Measurements from ENCODE around the gene TST. TPM values are rescaled to one million over a fixed set of nuclear protein-coding genes. Genes with fewer than 3 reads are reported as not detected.

TST gene
- total and polyA plus RNA-seq, 7 donors: 18.4 to 46.9 (median 24.1) TPM

DNA sequence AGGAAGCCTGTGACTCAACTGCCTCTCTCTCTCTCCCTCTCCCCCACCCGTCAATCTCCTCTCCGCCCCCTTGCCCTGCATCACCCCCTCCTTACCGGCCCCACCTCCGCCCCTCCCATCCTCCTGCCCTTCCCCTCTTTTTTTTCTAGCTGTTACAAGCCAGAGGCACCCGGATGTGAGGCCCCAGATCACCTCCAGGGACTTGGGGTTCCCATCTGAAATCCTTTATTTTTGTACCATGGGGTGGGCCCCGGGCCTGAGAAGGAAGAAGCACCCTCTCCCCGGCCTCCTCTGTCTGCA is 43.1 kb upstream of the TST start:
- intact Hi-C loops (cut with DNase I): no loop called here
- DNase-seq: no peak
- no peaks in the 10 kb centered on the region for H3K36me3 ChIP-seq (ENCODE audit: insufficient read depth in 1 of 2, low read depth in 1 of 2)

DNA sequence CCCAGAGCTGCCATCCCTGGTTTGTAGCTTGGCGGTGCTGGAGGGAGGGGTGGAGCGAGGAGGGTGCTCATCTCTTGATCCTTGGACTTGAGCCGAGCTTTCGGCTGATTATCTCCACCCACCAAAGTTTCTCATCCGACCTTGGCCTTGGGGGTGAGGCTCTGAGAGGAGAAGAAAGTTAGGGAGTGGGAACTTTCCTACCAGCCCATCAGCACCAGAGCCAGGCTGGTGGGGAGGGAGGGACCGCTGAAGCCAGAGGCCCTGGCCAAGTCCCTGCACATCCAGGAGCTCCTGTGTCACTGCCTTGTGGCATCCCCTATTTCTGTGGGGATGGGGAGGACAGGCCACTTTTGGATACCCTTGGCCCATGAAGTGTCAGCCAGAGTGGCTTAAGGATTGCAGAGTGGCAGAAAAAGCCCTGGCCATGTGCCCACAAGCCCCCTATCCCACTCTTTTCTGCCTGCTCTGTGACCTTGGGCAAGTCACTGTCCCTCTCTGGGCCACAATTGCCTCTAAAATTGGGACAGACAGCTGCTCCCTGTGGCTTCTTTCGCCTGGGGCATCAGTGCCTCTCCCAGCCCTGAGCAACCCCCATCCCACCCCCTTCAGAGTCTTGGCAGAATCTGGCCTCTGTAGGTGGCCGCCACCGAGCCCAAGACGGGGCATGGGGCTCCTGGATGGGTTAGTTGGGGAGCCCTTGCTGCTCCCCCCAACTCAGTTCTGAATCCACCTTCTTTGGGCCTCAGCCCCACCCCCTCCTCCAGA is 42.5 kb upstream of the TST start:
- DNase-seq (no peak), ATAC-seq (no peak)
- Histone ChIP-seq H3K9me3 (no peaks in the 10 kb centered on the region), H3K4me3 (no peak overlapping the region), H3K4me1 (no peaks in the 10 kb centered on the region), H3K27me3 (ENCODE audit: insufficient read depth in 3 of 3, low read length in 2 of 3) (peaks cover 0 to 13% (median 6%) of the 10 kb centered on the region in 3 donors), H3K27ac (no peak overlapping the region), H3K36me3 (ENCODE audit: insufficient read depth in 1 of 2, low read depth in 1 of 2) (no peaks in the 10 kb centered on the region)
- intact Hi-C loops (cut with DNase I): no loop called here
- 77 to 88% (median 83%) methylated on average over 7 to 10 of the region's 10 CpGs for WGBS, 3 donors
- TF ChIP-seq, protein P1, sequence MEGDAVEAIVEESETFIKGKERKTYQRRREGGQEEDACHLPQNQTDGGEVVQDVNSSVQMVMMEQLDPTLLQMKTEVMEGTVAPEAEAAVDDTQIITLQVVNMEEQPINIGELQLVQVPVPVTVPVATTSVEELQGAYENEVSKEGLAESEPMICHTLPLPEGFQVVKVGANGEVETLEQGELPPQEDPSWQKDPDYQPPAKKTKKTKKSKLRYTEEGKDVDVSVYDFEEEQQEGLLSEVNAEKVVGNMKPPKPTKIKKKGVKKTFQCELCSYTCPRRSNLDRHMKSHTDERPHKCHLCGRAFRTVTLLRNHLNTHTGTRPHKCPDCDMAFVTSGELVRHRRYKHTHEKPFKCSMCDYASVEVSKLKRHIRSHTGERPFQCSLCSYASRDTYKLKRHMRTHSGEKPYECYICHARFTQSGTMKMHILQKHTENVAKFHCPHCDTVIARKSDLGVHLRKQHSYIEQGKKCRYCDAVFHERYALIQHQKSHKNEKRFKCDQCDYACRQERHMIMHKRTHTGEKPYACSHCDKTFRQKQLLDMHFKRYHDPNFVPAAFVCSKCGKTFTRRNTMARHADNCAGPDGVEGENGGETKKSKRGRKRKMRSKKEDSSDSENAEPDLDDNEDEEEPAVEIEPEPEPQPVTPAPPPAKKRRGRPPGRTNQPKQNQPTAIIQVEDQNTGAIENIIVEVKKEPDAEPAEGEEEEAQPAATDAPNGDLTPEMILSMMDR (IDR thresholded peaks at IDR 0.05): no peak

More for the DNA sequence above, 43.1 kb upstream of the TST start:
- no peak overlapping the region for H3K4me3 ChIP-seq
- no peak for ATAC-seq
- TF ChIP-seq, protein P1 (IDR thresholded peaks at IDR 0.05): no peak
- H3K27me3 ChIP-seq (ENCODE audit: insufficient read depth in 3 of 3, low read length in 2 of 3): peaks cover 0 to 17% (median 6%) of the 10 kb centered on the region in 3 donors
- WGBS, 3 donors: 60 to 72% (median 65%) methylated on average over 7 of the region's 7 CpGs
- no peaks in the 10 kb centered on the region for H3K9me3 ChIP-seq
- no peak overlapping the region for H3K27ac ChIP-seq
- H3K4me1 ChIP-seq: no peaks in the 10 kb centered on the region

DNA sequence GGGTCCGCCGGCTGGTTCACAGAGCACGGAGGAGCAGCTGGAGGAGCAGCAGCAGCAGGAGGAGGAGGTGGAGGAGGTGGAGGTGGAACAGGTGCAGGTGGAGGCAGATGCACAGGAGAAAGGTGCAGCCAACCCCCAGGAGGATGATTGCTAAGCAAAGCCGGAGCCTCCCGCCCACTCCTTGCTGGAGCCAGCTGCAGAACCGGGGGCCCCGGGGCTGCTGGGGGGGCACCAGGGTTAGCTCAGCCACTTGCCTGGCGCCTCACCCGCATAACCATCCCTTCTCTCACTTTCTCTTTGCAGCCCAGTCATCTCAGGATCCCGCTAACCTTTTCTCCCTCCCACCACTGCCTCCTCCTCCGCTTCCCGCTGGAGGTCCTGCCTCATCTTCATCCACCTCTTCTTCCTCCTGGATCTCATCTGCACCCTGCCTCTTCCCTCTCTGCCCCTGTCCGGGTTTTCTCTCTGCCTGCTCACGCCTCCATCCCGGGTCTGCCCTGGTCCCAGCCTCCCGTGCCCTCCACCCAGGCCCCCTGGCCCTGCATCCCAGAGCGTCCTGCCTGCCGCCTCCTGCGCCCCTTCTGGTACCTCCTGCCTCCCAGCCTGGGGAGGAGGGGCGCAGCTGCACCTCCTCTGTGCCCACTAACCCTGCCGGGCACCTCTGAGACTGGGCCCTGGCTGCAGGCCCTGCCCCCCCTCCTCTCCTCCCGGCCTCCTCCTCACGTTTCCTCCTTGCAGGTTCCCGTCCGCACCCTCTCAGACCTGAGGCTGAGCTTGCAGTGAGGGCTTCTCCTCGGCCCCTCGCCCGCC is 41.8 kb upstream of the TST start:
- no peak for ATAC-seq
- Histone ChIP-seq H3K4me1 (no peaks in the 10 kb centered on the region), H3K4me3 (no peak overlapping the region), H3K9me3 (no peaks in the 10 kb centered on the region), H3K27ac (no peak overlapping the region), H3K36me3 (ENCODE audit: insufficient read depth in 1 of 2, low read depth in 1 of 2) (no peaks in the 10 kb centered on the region), H3K27me3 (ENCODE audit: insufficient read depth in 3 of 3, low read length in 2 of 3) (peaks cover 0 to 7% (median 6%) of the 10 kb centered on the region in 3 donors)
- 83 to 87% (median 85%) methylated on average over 25 to 28 of the region's 28 CpGs for WGBS, 3 donors
- DNase-seq: no peak
- TF ChIP-seq, protein P1 (IDR thresholded peaks at IDR 0.05): no peak
- intact Hi-C loops (cut with DNase I): no loop called here

DNA sequence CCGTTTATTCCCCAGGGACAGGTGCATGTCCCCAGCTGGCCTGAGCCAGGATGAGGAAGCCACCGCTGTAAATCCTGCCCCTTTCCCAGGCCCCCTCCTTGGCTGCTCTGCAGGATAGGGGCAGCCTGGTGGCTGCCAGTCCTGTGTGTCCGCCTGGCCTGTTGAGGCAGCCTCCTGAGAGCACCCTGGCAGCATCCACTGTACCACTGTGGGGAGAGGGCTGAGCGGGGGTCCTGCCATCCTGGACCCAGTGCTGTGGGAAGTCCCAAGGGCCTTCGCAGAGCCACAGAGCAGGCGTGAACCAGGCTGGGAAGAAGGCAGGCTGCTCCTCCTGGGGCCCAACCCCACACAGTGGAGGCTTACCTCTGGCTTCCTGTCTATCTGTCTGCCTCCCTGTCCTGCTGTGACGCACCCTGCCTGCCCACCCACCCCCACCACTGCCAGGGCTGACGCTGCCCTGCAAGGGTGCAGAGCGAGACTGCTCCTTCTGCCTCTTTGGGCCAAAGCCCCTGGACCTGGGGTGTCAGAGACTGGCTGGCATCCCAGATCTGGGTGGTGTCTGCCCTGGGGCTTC is 40.7 kb upstream of the TST start:
- Histone ChIP-seq H3K27ac (no peak overlapping the region), H3K4me3 (no peak overlapping the region), H3K4me1 (no peaks in the 10 kb centered on the region), H3K9me3 (no peaks in the 10 kb centered on the region), H3K27me3 (ENCODE audit: insufficient read depth in 3 of 3, low read length in 2 of 3) (peaks cover 0 to 7% (median 6%) of the 10 kb centered on the region in 3 donors), H3K36me3 (ENCODE audit: insufficient read depth in 1 of 2, low read depth in 1 of 2) (no peaks in the 10 kb centered on the region)
- TF ChIP-seq, protein P1 (IDR thresholded peaks at IDR 0.05): no peak
- WGBS, 3 donors: 81 to 92% (median 82%) methylated on average over 9 of the region's 9 CpGs
- intact Hi-C loops (cut with DNase I): no loop called here
- ATAC-seq (no peak), DNase-seq (no peak)

Measured in psoas muscle (tissue), 8 donors.